OCI-M1 (cell line): ENCODE data around the gene DYNC2H1.
"Not testable (repeated sequence)": the region's sequence is repeated elsewhere in the genome, so short reads cannot be mapped to it uniquely, and the experiment has no call there.

Source experiments
- DNase-seq: peaks from one replicate; lab custom pipeline; 2025; lab: John Stamatoyannopoulos, UW

The DYNC2H1 gene

GRCh38 chr11:103370076-103370475, 260.9 kb downstream of the DYNC2H1 start:
- no peak for DNase-seq

- DNase-seq = no peak
Observed at GRCh38 chr11:103372906-103373305, 263.7 kb downstream of the DYNC2H1 start.

DNA sequence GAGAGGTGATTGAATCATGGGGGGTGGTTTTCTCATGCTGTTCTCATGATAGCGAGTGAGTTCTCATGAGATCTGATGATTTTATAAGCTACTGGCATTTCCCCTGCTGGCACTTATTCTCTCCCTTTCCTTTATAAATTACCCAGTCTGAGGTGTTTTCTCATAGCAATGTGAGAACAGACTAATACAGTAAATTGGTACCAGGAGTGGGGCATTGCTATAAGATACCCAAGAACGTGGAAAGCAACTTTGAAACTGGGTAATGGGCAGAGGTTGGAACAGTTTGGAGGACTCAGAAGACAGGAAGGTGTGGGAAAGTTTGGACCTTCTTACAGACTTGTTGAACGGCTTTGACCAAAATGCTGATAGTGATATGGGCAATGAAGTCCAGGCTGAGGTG, 265.0 kb downstream of the DYNC2H1 start:
- not testable (repeated sequence) for DNase-seq

DNA sequence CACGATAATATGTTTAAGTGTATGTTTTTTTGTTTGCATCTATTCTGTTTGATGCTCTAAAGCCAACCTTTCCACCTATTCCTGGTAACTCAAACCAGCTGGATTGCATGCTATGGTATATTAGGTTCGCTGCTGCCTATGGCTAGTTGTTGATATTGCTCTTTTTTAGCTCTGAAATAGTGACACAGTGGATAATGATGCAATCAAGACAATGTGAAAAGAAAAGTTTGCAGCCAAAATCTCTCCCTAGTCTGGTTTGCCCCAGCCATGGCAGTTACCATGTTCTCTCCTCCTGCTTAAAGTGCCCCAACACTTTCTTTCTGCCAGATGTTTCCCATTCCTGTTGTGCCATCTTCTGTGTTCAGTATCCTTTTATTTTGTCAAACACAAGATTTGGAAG, 269.7 kb downstream of the DYNC2H1 start:
- peak; percentile 1 for DNase-seq

GRCh38 chr11:103380031-103380430, 270.8 kb downstream of the DYNC2H1 start:
- no peak for DNase-seq

- DNase-seq = peak; percentile 19
Observed at GRCh38 chr11:103384652-103385051, 275.4 kb downstream of the DYNC2H1 start.

- DNase-seq = no peak
Observed at GRCh38 chr11:103395612-103396011, 286.4 kb downstream of the DYNC2H1 start.

DNA sequence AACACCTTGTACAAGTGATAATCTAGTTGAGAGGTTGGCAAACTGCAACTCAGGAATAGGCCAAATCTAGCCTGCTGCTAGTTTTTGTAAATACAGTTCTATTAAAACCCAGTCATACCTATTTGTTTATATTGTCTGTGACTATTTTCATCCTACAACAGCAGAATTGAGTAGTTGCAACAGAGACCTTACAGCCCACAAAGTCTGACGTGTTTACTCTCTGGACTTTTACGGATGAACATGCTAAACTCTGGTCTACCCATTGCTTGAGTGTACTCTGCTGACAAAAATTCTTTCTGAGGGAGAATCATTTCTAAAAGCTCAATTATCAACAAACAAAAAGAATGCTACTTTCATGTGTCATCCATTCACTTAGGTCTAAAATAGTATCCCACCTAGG, 287.0 kb downstream of the DYNC2H1 start:
- DNase-seq = no peak

GRCh38 chr11:103397369-103397768, 288.1 kb downstream of the DYNC2H1 start:
- no peak for DNase-seq

GRCh38 chr11:103398829-103399228, 289.6 kb downstream of the DYNC2H1 start:
- no peak for DNase-seq

GRCh38 chr11:103406357-103406756, 297.1 kb downstream of the DYNC2H1 start:
- DNase-seq = no peak

DNA sequence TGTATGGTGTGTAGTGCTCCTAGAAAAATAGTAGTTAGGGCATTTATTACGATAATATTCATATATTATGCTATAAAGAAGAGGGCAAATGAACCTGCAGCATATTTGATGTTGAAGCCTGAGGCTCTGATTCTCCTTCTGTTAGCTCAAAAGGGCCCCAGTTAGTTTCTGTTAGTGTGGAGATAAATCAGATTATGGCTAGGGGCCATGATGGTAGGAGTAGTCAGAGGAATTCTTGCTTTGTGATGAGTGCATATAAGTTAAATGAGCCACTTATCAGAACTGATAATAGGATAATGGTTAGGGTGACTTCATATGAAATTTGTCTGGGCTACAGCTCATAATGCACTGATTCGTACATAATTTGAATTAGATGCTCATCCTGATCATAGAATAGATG, 298.4 kb downstream of the DYNC2H1 start:
- no peak for DNase-seq

DNA sequence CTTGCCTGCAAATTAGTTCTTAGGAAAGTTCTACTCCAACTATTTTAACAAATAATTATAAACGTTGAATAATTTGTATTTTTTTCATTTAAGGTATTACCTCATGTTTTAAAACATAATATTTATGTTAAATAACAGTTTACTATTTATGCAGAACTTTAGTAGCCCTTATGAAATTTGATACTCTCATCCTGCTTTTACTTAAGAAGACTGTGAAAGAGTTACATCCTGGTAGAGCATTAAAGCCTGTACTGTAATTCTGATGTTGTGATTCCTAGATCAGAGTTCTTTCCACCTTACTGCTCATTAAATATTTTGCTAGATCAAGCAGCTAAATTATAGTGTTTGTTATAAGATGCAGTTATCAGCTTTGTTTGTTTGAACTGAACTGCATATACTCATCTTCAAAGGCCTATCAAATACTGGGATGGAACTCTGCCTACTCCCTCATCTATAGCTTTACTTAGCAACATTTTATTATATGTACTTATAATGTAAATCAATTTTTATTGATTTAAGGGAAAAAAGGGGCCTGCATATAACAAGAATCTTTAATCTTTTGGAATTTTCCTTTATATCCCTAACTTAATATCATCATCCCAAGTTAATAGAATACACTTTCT, 304.2 kb downstream of the DYNC2H1 start:
- DNase-seq = no peak

DNA sequence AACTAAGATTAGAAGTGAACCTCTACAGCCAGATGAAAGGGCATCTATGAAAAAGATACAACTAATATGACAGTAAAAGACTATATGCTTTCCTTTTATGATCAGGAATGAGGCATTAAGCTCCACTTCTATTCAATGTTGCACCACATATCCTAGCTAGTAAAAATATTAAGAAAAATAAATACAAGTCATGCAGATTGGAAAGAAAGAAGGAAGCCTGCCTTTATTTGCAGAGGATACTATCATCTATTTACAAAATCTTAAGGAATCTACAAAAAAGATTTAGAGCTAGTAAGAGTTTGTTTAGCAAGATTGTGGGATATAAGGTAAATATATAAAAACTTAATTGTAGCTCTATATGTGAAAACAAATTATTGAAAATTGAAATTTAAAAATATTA, 308.8 kb downstream of the DYNC2H1 start:
- no peak for DNase-seq

- no peak for DNase-seq
Observed at GRCh38 chr11:103420593-103420992, 311.4 kb downstream of the DYNC2H1 start.

DNA sequence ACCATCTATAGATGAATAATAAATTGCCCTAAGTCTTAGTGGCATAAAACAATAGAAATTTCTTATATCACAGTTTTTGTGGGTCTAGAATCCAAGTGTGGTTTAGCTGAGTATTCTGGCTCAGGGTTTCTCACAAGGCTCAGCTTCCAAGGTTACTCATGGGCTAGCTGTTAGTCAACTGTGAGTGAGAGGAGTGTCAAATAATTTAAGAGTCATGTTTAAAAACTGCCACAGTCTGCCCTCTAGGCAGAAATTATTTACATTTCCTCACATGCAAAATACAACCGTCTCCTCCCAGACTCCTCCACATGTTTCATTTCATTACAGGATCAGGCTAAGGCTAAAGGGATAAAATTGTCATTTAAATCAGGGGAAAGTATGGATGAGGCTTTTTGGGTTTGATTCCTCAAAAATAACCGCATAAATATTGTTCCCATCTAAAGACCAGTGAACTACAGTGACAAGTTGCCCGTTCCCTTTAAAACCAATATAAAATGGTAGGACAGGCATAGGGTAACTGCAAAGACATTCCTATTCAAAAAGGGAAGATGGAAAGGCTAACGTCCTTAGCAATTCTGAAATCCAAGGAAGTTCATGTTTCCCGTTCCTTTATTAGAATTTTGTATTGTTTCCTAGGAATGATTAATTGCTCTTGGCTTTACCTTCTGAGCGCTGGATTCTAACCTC, 324.3 kb downstream of the DYNC2H1 start:
- peak; percentile 2 for DNase-seq

DNA sequence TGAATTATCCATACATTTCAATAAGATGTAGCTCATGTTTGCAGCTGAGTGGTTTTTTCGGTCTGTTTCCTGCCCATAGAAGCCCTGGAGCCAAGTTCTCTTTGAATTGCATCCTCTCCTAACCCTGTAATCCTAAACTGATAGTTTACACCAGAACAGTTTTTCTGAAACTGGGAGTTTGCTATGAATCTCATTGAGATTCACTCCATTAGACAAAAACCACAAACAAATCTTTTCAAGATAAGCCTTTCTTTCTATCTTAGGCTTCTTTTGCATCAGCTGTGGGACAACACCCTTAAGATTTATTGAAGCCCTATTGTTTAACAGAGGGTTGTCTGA, 324.8 kb downstream of the DYNC2H1 start:
- no peak for DNase-seq

GRCh38 chr11:103436131-103436770, 327.0 kb downstream of the DYNC2H1 start:
- no peak for DNase-seq

DNA sequence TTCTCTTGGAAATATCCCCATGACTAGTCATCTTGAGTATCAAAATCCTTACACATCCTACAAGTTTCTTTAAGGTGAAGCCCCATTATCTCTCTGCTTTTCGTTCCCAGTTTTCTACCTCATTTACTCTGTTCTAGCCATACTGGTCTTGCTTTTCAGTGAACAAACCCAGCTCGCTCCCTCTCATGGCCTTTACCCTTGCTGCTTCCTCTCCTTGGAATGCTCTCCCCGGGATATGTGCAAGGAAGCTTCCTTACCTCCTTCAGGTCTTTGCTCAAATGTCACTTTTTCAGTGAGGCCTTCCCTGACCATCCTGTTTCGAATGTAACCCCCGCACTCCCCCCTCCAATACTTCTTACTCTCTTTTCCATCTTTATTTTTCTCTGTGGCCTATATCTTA, 331.8 kb downstream of the DYNC2H1 start:
- DNase-seq = no peak

GRCh38 chr11:103448966-103449365, 339.7 kb downstream of the DYNC2H1 start:
- DNase-seq = no peak

- no peak for DNase-seq
Observed at GRCh38 chr11:103450241-103450640, 341.0 kb downstream of the DYNC2H1 start.

- peak; percentile 19 for DNase-seq
Observed at GRCh38 chr11:103453126-103453525, 343.9 kb downstream of the DYNC2H1 start.

DNA sequence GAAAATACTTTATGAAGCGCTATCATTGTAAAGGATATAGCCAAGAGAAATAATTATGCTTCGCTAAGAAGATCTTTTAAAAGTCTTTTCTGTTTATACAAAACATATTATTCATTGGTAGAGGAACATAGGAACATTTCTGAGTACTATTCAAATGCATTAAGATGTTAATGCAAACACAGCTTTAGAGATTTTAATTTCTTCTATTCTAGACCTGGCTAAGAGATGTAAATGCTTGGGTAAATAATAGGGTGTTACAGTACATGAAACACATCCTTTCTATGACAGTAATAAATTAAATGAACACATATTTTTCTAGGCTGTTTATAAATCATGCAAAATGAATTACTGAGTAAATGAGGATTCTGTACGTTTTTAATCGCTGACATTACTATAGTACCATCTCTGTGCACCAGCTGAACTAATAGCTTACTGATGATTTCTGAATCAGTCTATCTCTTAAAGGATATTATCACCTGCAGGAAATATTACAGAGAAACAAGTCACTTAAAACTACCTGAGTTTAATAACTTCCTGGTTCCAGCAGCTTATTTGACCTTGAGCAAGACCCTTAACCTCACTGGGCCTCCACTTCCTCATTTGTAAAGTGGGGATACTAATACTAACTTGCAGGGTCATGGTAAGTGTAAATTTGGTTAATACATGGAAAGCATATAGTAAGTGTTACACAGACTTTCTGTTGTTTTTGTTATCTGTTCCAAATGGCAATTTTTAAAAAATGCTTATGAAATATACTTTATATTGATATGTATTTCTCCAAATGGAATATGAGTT, 344.9 kb downstream of the DYNC2H1 start:
- peak; percentile 26 for DNase-seq
